Stimulated activated memory B cell treated with anti-CD40 and anti-IgM and Interleukin-4, amounts not matched to agents 10 μg/mL and 1 μg/mL and 100 μg/mL, for 72 hours (primary cell): Measurements from ENCODE around the gene ARHGAP1.

ENCODE experiments used
- ATAC-seq: fragments of 150-1000 bp; cut with Tn5 transposase; 2 replicates; pipeline ENCODE4 v1.10.0; 2021
- H3K27ac Mint-ChIP-seq: one replicate; pipeline ENCODE4 v1.8.0; 2022; ENCODE audit warnings: mild to moderate bottlenecking, mixed read lengths
- H3K27me3 Mint-ChIP-seq: one replicate; pipeline ENCODE4 v1.8.0; 2022; ENCODE audit warnings: mixed read lengths
- H3K36me3 Mint-ChIP-seq: one replicate; pipeline ENCODE4 v1.8.0; 2022; ENCODE audit warnings: mixed read lengths
- H3K4me1 Mint-ChIP-seq: one replicate; pipeline ENCODE4 v1.8.0; 2022; ENCODE audit warnings: mixed read lengths
- H3K4me3 Mint-ChIP-seq: one replicate; pipeline ENCODE4 v1.8.0; 2022; ENCODE audit warnings: mild to moderate bottlenecking, moderate library complexity, mixed read lengths
- H3K9me3 Mint-ChIP-seq: one replicate; pipeline ENCODE4 v1.8.0; 2022; ENCODE audit warnings: mixed read lengths

Gene ARHGAP1

GRCh38 chr11:46631676-46632075 lies 68.7 kb downstream of the ARHGAP1 start:
- peaks cover 25% of the 10 kb centered on the region for H3K36me3 Mint-ChIP-seq
- H3K9me3 Mint-ChIP-seq: no peaks in the 10 kb centered on the region
- H3K4me3 Mint-ChIP-seq: no peak overlapping the region
- ATAC-seq: no peak
- no peaks in the 10 kb centered on the region for H3K27me3 Mint-ChIP-seq
- no peaks in the 10 kb centered on the region for H3K4me1 Mint-ChIP-seq
- no peak overlapping the region for H3K27ac Mint-ChIP-seq

- no peak overlapping the region for H3K4me3 Mint-ChIP-seq
- no peaks in the 10 kb centered on the region for H3K4me1 Mint-ChIP-seq
- no peaks in the 10 kb centered on the region for H3K27me3 Mint-ChIP-seq
- peaks cover 26% of the 10 kb centered on the region for H3K36me3 Mint-ChIP-seq
- ATAC-seq: no peak
- H3K9me3 Mint-ChIP-seq: no peaks in the 10 kb centered on the region
- no peak overlapping the region for H3K27ac Mint-ChIP-seq
Observed at GRCh38 chr11:46630237-46630636, 70.2 kb downstream of the ARHGAP1 start.

GRCh38 chr11:46628961-46629360 lies 71.5 kb downstream of the ARHGAP1 start:
- Mint-ChIP-seq H3K27me3 (no peaks in the 10 kb centered on the region), H3K9me3 (no peaks in the 10 kb centered on the region), H3K36me3 (peaks cover 37% of the 10 kb centered on the region), H3K4me1 (no peaks in the 10 kb centered on the region), H3K27ac (no peak overlapping the region), H3K4me3 (no peak overlapping the region)
- ATAC-seq: no peak
